H9 (cell line): ENCODE data around the gene WRAP73. TPM values are rescaled to one million over a fixed set of nuclear protein-coding genes. Genes with fewer than 3 reads are reported as not detected.

ENCODE experiments used
- DNase-seq: peaks from one replicate; pipeline ENCODE4 v3.0.0-alpha.2; 2017
- H2AFZ ChIP-seq: one replicate; pipeline ENCODE4 v1.6.1; 2013; ENCODE audit warnings: mild to moderate bottlenecking, low read length, control low read depth, moderate library complexity
- H2AK5ac ChIP-seq: 2 replicates; pipeline ENCODE4 v1.6.1; 2013; ENCODE audit warnings: low read length, control low read depth, mixed read lengths; ENCODE audit not compliant: insufficient read length
- H2BK120ac ChIP-seq: one replicate; pipeline ENCODE4 v1.6.1; 2013; ENCODE audit warnings: low read depth, mild to moderate bottlenecking, low read length, control low read depth, inconsistent platforms; ENCODE audit not compliant: poor library complexity, severe bottlenecking
- H2BK12ac ChIP-seq: 2 replicates; pipeline ENCODE4 v1.6.1; 2013; ENCODE audit warnings: low read length, control low read depth, mixed read lengths, low read depth; ENCODE audit not compliant: insufficient read length
- H2BK15ac ChIP-seq: 2 replicates; pipeline ENCODE4 v1.6.1; 2013; ENCODE audit warnings: low read depth, low read length, control low read depth
- H2BK20ac ChIP-seq: one replicate; pipeline ENCODE4 v1.6.1; 2013; ENCODE audit warnings: low read depth, mild to moderate bottlenecking, low read length, control low read depth, inconsistent platforms; ENCODE audit not compliant: poor library complexity, severe bottlenecking
- H2BK5ac ChIP-seq: 2 replicates; pipeline ENCODE4 v1.6.1; 2013; ENCODE audit warnings: low read length, control low read depth, mixed read lengths; ENCODE audit not compliant: insufficient read length
- H3K14ac ChIP-seq: 2 replicates; pipeline ENCODE4 v1.6.1; 2013; ENCODE audit warnings: low read length, control low read depth; ENCODE audit not compliant: insufficient read depth
- H3K18ac ChIP-seq: 2 replicates; pipeline ENCODE4 v1.6.1; 2013; ENCODE audit warnings: low read depth, mild to moderate bottlenecking, mixed read lengths, low read length, control low read depth; ENCODE audit not compliant: insufficient read length
- H3K23ac ChIP-seq: 2 replicates; pipeline ENCODE4 v1.6.1; 2013; ENCODE audit warnings: low read length, control low read depth, mixed read lengths, low read depth; ENCODE audit not compliant: insufficient read length
- H3K23me2 ChIP-seq: 2 replicates; pipeline ENCODE4 v1.6.1; 2013; ENCODE audit warnings: low read depth, mild to moderate bottlenecking, mixed read lengths, low read length, control low read depth; ENCODE audit not compliant: insufficient read length, poor library complexity, severe bottlenecking
- H3K27ac ChIP-seq: 2 replicates; pipeline ENCODE4 v1.5.1; 2013; ENCODE audit warnings: low read length, control low read depth, mixed read lengths, low read depth; ENCODE audit not compliant: insufficient read length
- H3K27me3 ChIP-seq: 2 replicates; pipeline ENCODE4 v1.6.1; 2013; ENCODE audit warnings: low read length, control low read depth, inconsistent platforms; ENCODE audit not compliant: insufficient read depth
- H3K4ac ChIP-seq: 2 replicates; pipeline ENCODE4 v1.6.1; 2013; ENCODE audit warnings: low read depth, mild to moderate bottlenecking, control low read depth, inconsistent platforms, low read length, moderate library complexity
- H3K4me1 ChIP-seq: 2 replicates; pipeline ENCODE4 v1.6.1; 2013; ENCODE audit warnings: low read length, control low read depth, inconsistent platforms; ENCODE audit not compliant: insufficient read depth
- H3K4me2 ChIP-seq: 2 replicates; pipeline ENCODE4 v1.6.1; 2013; ENCODE audit warnings: low read length, control low read depth, mixed read lengths; ENCODE audit not compliant: insufficient read length, insufficient read depth
- H3K56ac ChIP-seq: 2 replicates; pipeline ENCODE4 v1.6.1; 2013; ENCODE audit warnings: low read depth, mild to moderate bottlenecking, mixed read lengths, low read length, control low read depth; ENCODE audit not compliant: insufficient read length
- H3K79me1 ChIP-seq: 2 replicates; pipeline ENCODE4 v1.6.1; 2013; ENCODE audit warnings: low read depth, mild to moderate bottlenecking, moderate library complexity, low read length, control low read depth, inconsistent platforms; ENCODE audit not compliant: insufficient read depth, poor library complexity, severe bottlenecking
- H3K79me2 ChIP-seq: 2 replicates; pipeline ENCODE4 v1.6.1; 2013; ENCODE audit warnings: low read length, control low read depth, inconsistent platforms; ENCODE audit not compliant: insufficient read depth
- H3K9ac ChIP-seq: 2 replicates; pipeline ENCODE4 v1.6.1; 2013; ENCODE audit warnings: low read length, control low read depth, mixed read lengths; ENCODE audit not compliant: insufficient read length; ENCODE audit errors: extremely low read depth
- H3K9me3 ChIP-seq: one replicate; pipeline ENCODE4 v1.6.1; 2013; ENCODE audit warnings: low read depth, low read length, inconsistent platforms; ENCODE audit not compliant: control insufficient read depth
- H3T11ph ChIP-seq: one replicate; pipeline ENCODE4 v1.6.1; 2013; ENCODE audit warnings: mild to moderate bottlenecking, low read length, control low read depth, inconsistent platforms
- H4K20me1 ChIP-seq: one replicate; pipeline ENCODE4 v1.6.1; 2013; ENCODE audit not compliant: control insufficient read depth, insufficient read length, insufficient read depth
- H4K5ac ChIP-seq: 2 replicates; pipeline ENCODE4 v1.6.1; 2013; ENCODE audit warnings: low read depth, mild to moderate bottlenecking, mixed read lengths, low read length, control low read depth; ENCODE audit not compliant: insufficient read length
- H4K8ac ChIP-seq: replicated peaks from 2 replicates; pipeline ENCODE4 v1.6.1; 2013; ENCODE audit warnings: low read length, control low read depth, mixed read lengths, low read depth; ENCODE audit not compliant: insufficient read length
- H4K91ac ChIP-seq: 2 replicates; pipeline ENCODE4 v1.6.1; 2013; ENCODE audit warnings: low read depth, mild to moderate bottlenecking, moderate library complexity, mixed read lengths, low read length, control low read depth; ENCODE audit not compliant: insufficient read length
- H3K27ac Mint-ChIP-seq, 3 experiments: 2 replicates in 2 of 3; 3 replicates in 1 of 3; pipeline ENCODE4 v1.8.0; 2020 to 2021; ENCODE audit warnings: mixed read lengths in 3 of 3, mild to moderate bottlenecking in 1 of 3, moderate library complexity in 1 of 3
- H3K27me3 Mint-ChIP-seq: 2 replicates; pipeline ENCODE4 v1.8.0; 2021; ENCODE audit warnings: low read depth, mild to moderate bottlenecking, moderate library complexity, mixed read lengths
- H3K36me3 Mint-ChIP-seq, 3 experiments: 2 replicates in 2 of 3; 3 replicates in 1 of 3; pipeline ENCODE4 v1.8.0; 2020 to 2021; ENCODE audit warnings: low read depth in 3 of 3, mixed read lengths in 3 of 3; ENCODE audit not compliant: insufficient read depth in 1 of 3
- H3K4me1 Mint-ChIP-seq, 2 experiments: 2 replicates each; pipeline ENCODE4 v1.8.0; 2020; ENCODE audit warnings: mixed read lengths in 2 of 2
- H3K4me3 Mint-ChIP-seq, 2 experiments: 2 replicates in 1 of 2; 3 replicates in 1 of 2; pipeline ENCODE4 v1.8.0; 2020 to 2021; ENCODE audit warnings: mild to moderate bottlenecking in 2 of 2, mixed read lengths in 2 of 2, moderate library complexity in 1 of 2
- H3K9me3 Mint-ChIP-seq, 2 experiments: 2 replicates in 1 of 2; 3 replicates in 1 of 2; pipeline ENCODE4 v1.8.0; 2020; ENCODE audit warnings: mild to moderate bottlenecking in 2 of 2, mixed read lengths in 2 of 2, moderate library complexity in 1 of 2
- CTCF ChIP-seq: fragments of 200-600 bp; sonication (generic); conservative IDR thresholded peaks from 3 replicates; pipeline ENCODE4 v1.8.0; 2021; ENCODE audit warnings: antibody characterized with exemption, mild to moderate bottlenecking
- WGBS: extraction: QIAGEN DNeasy Blood & Tissue Kit; methylation state at CpG from one replicate; pipeline ENCODE4 v1.1.7; 2013; ENCODE audit warnings: missing lambda C conversion rate, low lambda C conversion rate, mixed read lengths; ENCODE audit not compliant: insufficient read length; ENCODE audit errors: extremely low coverage; 5-methylcytosine and 5-hydroxymethylcytosine counted together
- total RNA-seq: library from RNA; stranded (reverse); gene quantifications from 2 replicates; pipeline ENCODE4 v1.2.1, GENCODE V29; 2021

WRAP73 gene
- total RNA-seq, 1 experiment from 2014 or later: 28.4 TPM

GRCh38 chr1:3652548-3653285 is 2.8 kb upstream of the WRAP73 start:
- Mint-ChIP-seq H3K4me1 (peaks cover 22% of the 10 kb centered on the region in 2 experiments), H3K36me3 (no peaks in the 10 kb centered on the region; a peak in 3 of 7 replicates), H3K9me3 (peaks cover 0 to 2% of the 10 kb centered on the region in 2 experiments; a peak in 1 of 5 replicates), H3K27ac (no peak overlapping the region), H3K4me3 (peak overlapping the region; percentile 56 to 75), H3K27me3 (peaks cover 72% of the 10 kb centered on the region)
- H2BK12ac ChIP-seq: no peak overlapping the region
- no peaks in the 10 kb centered on the region for H3K79me1 ChIP-seq
- H4K8ac ChIP-seq: no peak overlapping the region
- H3K4me1 ChIP-seq: no peaks in the 10 kb centered on the region
- no peak overlapping the region for H3K4ac ChIP-seq
- no peak for TF ChIP-seq CTCF
- H3K4me2 ChIP-seq: peak overlapping the region; percentile 65
- H2AFZ ChIP-seq: no peak overlapping the region
- H3T11ph ChIP-seq: no peak overlapping the region
- H3K9me3 ChIP-seq: no peaks in the 10 kb centered on the region
- H4K5ac ChIP-seq: no peak overlapping the region
- peaks cover 28% of the 10 kb centered on the region for H3K23me2 ChIP-seq
- no peak overlapping the region for H3K23ac ChIP-seq
- H2AK5ac ChIP-seq: no peak overlapping the region
- H2BK20ac ChIP-seq: no peak overlapping the region
- peaks cover 40% of the 10 kb centered on the region for H3K27me3 ChIP-seq
- no peak overlapping the region for H2BK15ac ChIP-seq
- H3K14ac ChIP-seq: no peak overlapping the region
- H3K79me2 ChIP-seq: peaks cover 3% of the 10 kb centered on the region; the same call in 1 of the 2 replicates
- no peak overlapping the region for H4K91ac ChIP-seq
- H3K9ac ChIP-seq: no peak overlapping the region
- H2BK5ac ChIP-seq: no peak overlapping the region
- no CpG with 5 or more reads among the region's 68 CpGs for WGBS
- H3K27ac ChIP-seq: no peak overlapping the region
- peak; percentile 63 for DNase-seq
- H3K18ac ChIP-seq: no peak overlapping the region
- H2BK120ac ChIP-seq: no peak overlapping the region
- no peak overlapping the region for H3K56ac ChIP-seq
- no peaks in the 10 kb centered on the region for H4K20me1 ChIP-seq
